GM21825 (cell line): ENCODE measurements around the gene EXOSC1.
"Not testable (repeated sequence)": the region's sequence is repeated elsewhere in the genome, so short reads cannot be mapped to it uniquely, and the experiment has no call there.

ENCODE experiments used
- ATAC-seq: cut with Tn5 transposase; IDR thresholded peaks from one replicate; pipeline ENCODE4 v1.9.1; 2021; ENCODE audit warnings: mild to moderate bottlenecking, moderate library complexity; ENCODE audit not compliant: unreplicated experiment

EXOSC1 gene

GRCh38 chr10:97445722-97446639, at the start of gene EXOSC1, which contains the start of gene ZDHHC16:
Gene EXOSC1, minus strand, starts transcription at chr10:97446006. Its CDS starts 21 bp downstream, at chr10:97445985.
Gene ZDHHC16, plus strand, starts transcription at chr10:97446175. Its CDS starts 5,501 bp downstream, at chr10:97451676.
- peak; percentile 94 for ATAC-seq

- ATAC-seq: no peak
Measured at GRCh38 chr10:97494863-97495506, 49.2 kb upstream of the EXOSC1 start.

- no peak for ATAC-seq
Measured at GRCh38 chr10:97494151-97494550, 48.3 kb upstream of the EXOSC1 start.

GRCh38 chr10:97490592-97490991, 44.8 kb upstream of the EXOSC1 start:
- ATAC-seq: no peak

GRCh38 chr10:97485647-97486281, 40.0 kb upstream of the EXOSC1 start:
- ATAC-seq: no peak

GRCh38 chr10:97483921-97484320, 38.1 kb upstream of the EXOSC1 start:
- ATAC-seq: no peak

GRCh38 chr10:97483506-97483905, 37.7 kb upstream of the EXOSC1 start:
- ATAC-seq: no peak

- no peak for ATAC-seq
Measured at GRCh38 chr10:97482381-97482780, 36.6 kb upstream of the EXOSC1 start.

GRCh38 chr10:97481071-97481470, 35.3 kb upstream of the EXOSC1 start:
- ATAC-seq: no peak

GRCh38 chr10:97479939-97480338, 34.1 kb upstream of the EXOSC1 start:
- no peak for ATAC-seq

GRCh38 chr10:97479410-97479809, 33.6 kb upstream of the EXOSC1 start:
- not testable (repeated sequence) for ATAC-seq

- ATAC-seq: no peak
Measured at GRCh38 chr10:97475936-97476594, 30.3 kb upstream of the EXOSC1 start.

GRCh38 chr10:97474918-97475317, 29.1 kb upstream of the EXOSC1 start:
- ATAC-seq: no peak

- not testable (repeated sequence) for ATAC-seq
Measured at GRCh38 chr10:97468781-97469180, 23.0 kb upstream of the EXOSC1 start.

- ATAC-seq: no peak
Measured at GRCh38 chr10:97468162-97468561, 22.4 kb upstream of the EXOSC1 start.

GRCh38 chr10:97466755-97467154, 20.9 kb upstream of the EXOSC1 start:
- no peak for ATAC-seq

GRCh38 chr10:97465982-97466381, 20.2 kb upstream of the EXOSC1 start:
- ATAC-seq: no peak

- no peak for ATAC-seq
Measured at GRCh38 chr10:97464226-97464625, 18.4 kb upstream of the EXOSC1 start.

- ATAC-seq: no peak
Measured at GRCh38 chr10:97463363-97464132, 17.7 kb upstream of the EXOSC1 start.

GRCh38 chr10:97462309-97462708, 16.5 kb upstream of the EXOSC1 start:
- no peak for ATAC-seq
